ENCODE data around the gene DNAJB11.

DNA sequence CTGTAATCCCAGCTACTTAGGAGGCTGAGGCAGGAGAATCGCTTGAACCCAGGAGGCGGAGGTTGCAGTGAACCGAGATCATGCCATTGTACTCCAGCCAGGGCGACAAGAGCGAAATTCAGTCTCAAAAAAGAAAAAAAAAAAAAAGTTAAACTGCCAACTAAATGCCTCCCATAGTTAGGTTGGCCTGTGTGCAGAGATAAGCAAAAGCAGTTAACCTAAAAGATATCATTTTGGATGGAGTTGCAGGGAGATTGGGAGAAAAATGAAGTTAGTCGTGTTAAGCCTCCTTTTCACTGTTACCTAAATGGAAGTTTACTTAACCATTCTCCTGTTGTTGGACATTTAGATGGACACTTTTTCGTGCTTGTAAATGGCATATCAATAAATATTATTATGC lies 58.2 kb downstream of the DNAJB11 start:
- TF ChIP-seq, protein P1, sequence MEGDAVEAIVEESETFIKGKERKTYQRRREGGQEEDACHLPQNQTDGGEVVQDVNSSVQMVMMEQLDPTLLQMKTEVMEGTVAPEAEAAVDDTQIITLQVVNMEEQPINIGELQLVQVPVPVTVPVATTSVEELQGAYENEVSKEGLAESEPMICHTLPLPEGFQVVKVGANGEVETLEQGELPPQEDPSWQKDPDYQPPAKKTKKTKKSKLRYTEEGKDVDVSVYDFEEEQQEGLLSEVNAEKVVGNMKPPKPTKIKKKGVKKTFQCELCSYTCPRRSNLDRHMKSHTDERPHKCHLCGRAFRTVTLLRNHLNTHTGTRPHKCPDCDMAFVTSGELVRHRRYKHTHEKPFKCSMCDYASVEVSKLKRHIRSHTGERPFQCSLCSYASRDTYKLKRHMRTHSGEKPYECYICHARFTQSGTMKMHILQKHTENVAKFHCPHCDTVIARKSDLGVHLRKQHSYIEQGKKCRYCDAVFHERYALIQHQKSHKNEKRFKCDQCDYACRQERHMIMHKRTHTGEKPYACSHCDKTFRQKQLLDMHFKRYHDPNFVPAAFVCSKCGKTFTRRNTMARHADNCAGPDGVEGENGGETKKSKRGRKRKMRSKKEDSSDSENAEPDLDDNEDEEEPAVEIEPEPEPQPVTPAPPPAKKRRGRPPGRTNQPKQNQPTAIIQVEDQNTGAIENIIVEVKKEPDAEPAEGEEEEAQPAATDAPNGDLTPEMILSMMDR (IDR thresholded peaks at IDR 0.05; ENCODE audit: borderline replicate concordance, extremely low read depth, low read length, poor library complexity, severe bottlenecking) = no peak
- no peak for TF ChIP-seq EZH2 (IDR thresholded peaks at IDR 0.05; ENCODE audit: borderline replicate concordance, low read depth, low read length, severe bottlenecking)
